ENCODE data around the gene SMU1. TPM values are rescaled to one million over a fixed set of nuclear protein-coding genes. Genes with fewer than 3 reads are reported as not detected.

The SMU1 gene
- total RNA-seq, 4 donors from 2014 or later: 17.8 to 22.6 (median 19.6) TPM

DNA sequence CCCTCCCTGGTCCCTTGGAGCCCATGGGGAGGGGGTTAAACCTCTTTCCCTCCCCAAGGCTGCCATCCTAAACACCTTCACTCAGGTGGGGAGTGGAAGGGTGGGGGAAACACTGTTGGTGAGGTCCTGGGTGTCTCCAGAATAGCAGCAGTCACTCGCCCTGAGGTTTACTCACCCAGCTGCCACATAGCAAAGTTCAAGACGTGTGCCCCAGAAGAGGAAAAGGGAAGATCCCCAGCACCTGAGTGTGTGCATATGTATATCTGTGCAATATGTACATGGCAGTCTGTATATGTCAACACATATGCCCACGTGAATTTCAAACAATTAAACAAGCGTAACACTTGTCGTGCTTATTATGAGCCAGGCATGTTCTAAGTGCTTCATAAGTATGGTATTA lies 31.3 kb upstream of the SMU1 start:
- intact Hi-C loops (cut with DNase I): no loop called here
- no peaks in the 10 kb centered on the region for H3K27me3 ChIP-seq
- H3K4me1 ChIP-seq: peaks cover 13 to 23% (median 21%) of the 10 kb centered on the region in 4 donors
- H3K27ac ChIP-seq (replicated peaks in 1 of 4): peak overlapping the region; percentile 62 to 67 (median 66)
- peaks cover 14 to 39% (median 22%) of the 10 kb centered on the region in 4 donors for H3K36me3 ChIP-seq
- no peak for DNase-seq (ENCODE audit: extremely low spot score)
- no peak overlapping the region for H3K4me3 ChIP-seq
- no peaks in the 10 kb centered on the region for H3K9me3 ChIP-seq
- TF ChIP-seq POLR2A (IDR thresholded peaks at IDR 0.05; ENCODE audit: low read depth): no peak
- TF ChIP-seq, protein P1, sequence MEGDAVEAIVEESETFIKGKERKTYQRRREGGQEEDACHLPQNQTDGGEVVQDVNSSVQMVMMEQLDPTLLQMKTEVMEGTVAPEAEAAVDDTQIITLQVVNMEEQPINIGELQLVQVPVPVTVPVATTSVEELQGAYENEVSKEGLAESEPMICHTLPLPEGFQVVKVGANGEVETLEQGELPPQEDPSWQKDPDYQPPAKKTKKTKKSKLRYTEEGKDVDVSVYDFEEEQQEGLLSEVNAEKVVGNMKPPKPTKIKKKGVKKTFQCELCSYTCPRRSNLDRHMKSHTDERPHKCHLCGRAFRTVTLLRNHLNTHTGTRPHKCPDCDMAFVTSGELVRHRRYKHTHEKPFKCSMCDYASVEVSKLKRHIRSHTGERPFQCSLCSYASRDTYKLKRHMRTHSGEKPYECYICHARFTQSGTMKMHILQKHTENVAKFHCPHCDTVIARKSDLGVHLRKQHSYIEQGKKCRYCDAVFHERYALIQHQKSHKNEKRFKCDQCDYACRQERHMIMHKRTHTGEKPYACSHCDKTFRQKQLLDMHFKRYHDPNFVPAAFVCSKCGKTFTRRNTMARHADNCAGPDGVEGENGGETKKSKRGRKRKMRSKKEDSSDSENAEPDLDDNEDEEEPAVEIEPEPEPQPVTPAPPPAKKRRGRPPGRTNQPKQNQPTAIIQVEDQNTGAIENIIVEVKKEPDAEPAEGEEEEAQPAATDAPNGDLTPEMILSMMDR (IDR thresholded peaks at IDR 0.05): no peak
- no peak for TF ChIP-seq POLR2AphosphoS5 (IDR thresholded peaks at IDR 0.05)
- no peak for TF ChIP-seq EP300 (IDR thresholded peaks at IDR 0.05)
- WGBS: 69% methylated on average over 5 of the region's 5 CpGs

DNA sequence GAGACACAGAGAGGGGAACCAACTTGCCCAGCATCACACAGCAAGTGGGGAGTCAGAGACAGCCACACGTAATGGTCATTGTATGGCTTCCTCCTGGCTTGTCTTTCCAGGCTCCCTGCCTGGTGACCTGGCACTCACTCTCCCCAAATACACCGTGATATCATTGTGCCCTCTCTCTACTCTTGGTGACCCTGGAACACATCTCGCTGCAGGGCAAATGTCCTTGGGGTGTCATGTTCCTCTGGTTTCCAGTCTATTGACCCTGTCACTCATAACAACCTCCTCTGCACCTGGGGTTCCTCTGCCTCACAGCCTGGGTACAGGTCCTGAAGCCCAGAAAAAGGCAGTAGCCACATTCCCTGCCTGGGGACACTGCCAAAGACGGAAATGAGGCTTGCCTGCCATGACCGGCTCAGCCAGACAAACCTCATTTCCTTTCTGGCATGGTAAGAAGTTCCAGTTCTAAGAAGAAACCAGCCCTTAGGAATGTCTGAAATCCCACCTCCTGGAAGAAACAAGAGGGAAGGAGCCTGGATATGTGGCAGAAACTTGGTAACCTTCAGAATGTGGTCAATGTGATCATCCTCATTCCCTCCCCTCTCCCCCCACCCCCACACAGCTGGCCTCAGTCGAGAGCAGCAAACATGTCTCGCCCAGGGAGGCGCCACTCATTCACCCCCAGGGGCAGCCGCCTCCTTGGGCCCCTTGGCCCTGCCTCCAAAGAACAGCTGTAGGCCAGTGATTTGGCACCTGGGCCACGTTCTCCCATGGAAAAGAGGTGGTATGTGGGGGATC lies 30.6 kb upstream of the SMU1 start:
- peak overlapping the region; percentile 62 to 67 (median 66) for H3K27ac ChIP-seq (replicated peaks in 1 of 4)
- H3K36me3 ChIP-seq: peaks cover 7 to 32% (median 15%) of the 10 kb centered on the region in 4 donors
- no peaks in the 10 kb centered on the region for H3K9me3 ChIP-seq
- TF ChIP-seq POLR2AphosphoS5 (IDR thresholded peaks at IDR 0.05) (peak in 1 of 2 donors; percentile 20), POLR2A (IDR thresholded peaks at IDR 0.05; ENCODE audit: low read depth) (no peak)
- 31% methylated on average over 7 of the region's 10 CpGs for WGBS
- DNase-seq (ENCODE audit: extremely low spot score): no peak
- H3K4me1 ChIP-seq: peaks cover 13 to 23% (median 21%) of the 10 kb centered on the region in 4 donors
- intact Hi-C loops (cut with DNase I): no loop called here
- no peaks in the 10 kb centered on the region for H3K27me3 ChIP-seq
- H3K4me3 ChIP-seq: no peak overlapping the region

DNA sequence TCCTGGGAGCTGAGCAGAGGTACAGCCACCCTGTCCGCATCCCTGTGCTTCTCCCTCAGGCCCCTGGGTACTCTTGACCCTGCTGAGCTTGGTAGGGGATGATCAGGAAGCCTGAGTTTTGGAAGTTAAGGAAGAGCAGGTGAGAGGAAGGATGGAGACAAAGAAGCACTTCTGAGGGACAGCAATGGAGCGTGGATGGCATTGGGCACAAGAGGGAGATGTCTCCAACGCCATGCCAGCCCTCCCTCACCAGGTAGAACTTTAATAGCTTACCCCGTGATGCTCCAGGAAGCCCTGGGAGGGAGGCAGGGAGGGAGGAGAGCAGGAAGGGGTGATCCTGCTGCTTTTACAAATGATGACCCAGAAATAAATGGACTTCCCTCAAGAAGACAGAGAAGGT lies 29.9 kb upstream of the SMU1 start:
- intact Hi-C loops (cut with DNase I): no loop called here
- peaks cover under 1 to 25% (median 8%) of the 10 kb centered on the region in 4 donors for H3K36me3 ChIP-seq
- H3K27ac ChIP-seq (replicated peaks in 1 of 4): peak overlapping the region; percentile 62 to 67 (median 66)
- 68% methylated on average over 4 of the region's 4 CpGs for WGBS
- TF ChIP-seq POLR2AphosphoS5 (IDR thresholded peaks at IDR 0.05): no peak
- TF ChIP-seq EP300 (IDR thresholded peaks at IDR 0.05): no peak
- TF ChIP-seq POLR2A (IDR thresholded peaks at IDR 0.05; ENCODE audit: low read depth): no peak
- TF ChIP-seq, protein P1 (IDR thresholded peaks at IDR 0.05): no peak
- no peak for DNase-seq (ENCODE audit: extremely low spot score)
- H3K4me3 ChIP-seq: no peak overlapping the region
- peaks cover 13 to 27% (median 21%) of the 10 kb centered on the region in 4 donors for H3K4me1 ChIP-seq
- H3K9me3 ChIP-seq: no peaks in the 10 kb centered on the region
- H3K27me3 ChIP-seq: no peaks in the 10 kb centered on the region

DNA sequence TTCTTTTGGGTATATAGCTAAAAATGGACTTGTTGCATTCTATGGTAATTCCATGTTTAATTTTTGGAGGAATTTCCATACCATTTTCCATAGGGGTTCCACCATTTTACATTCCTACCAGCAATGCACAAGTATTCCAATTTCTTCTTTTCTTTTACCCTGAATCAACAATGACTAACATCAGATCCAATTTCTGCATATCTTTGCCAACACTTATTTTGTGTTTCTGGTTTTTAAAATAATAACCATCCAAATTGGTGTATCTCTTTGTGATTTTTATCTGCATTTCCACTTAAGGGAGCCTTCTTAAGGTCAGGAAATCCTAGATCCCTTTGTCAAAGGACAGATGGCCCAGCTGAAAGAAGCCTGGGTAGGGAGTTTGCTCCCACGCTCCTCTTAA lies 29.5 kb upstream of the SMU1 start:
- Histone ChIP-seq H3K27me3 (no peaks in the 10 kb centered on the region), H3K4me1 (peaks cover 13 to 30% (median 21%) of the 10 kb centered on the region in 4 donors), H3K36me3 (peaks cover 0 to 21% (median 5%) of the 10 kb centered on the region in 4 donors), H3K27ac (replicated peaks in 1 of 4) (peak overlapping the region in 2 of 4 donors; percentile 64 to 67), H3K4me3 (no peak overlapping the region), H3K9me3 (no peaks in the 10 kb centered on the region)
- TF ChIP-seq, protein P1 (IDR thresholded peaks at IDR 0.05): no peak
- TF ChIP-seq POLR2A (IDR thresholded peaks at IDR 0.05; ENCODE audit: low read depth) (no peak), POLR2AphosphoS5 (IDR thresholded peaks at IDR 0.05) (no peak), EP300 (IDR thresholded peaks at IDR 0.05) (no peak)
- no peak for DNase-seq (ENCODE audit: extremely low spot score)
- intact Hi-C loops (cut with DNase I): no loop called here
- 93% methylated on average over 1 of the region's 1 CpG for WGBS

DNA sequence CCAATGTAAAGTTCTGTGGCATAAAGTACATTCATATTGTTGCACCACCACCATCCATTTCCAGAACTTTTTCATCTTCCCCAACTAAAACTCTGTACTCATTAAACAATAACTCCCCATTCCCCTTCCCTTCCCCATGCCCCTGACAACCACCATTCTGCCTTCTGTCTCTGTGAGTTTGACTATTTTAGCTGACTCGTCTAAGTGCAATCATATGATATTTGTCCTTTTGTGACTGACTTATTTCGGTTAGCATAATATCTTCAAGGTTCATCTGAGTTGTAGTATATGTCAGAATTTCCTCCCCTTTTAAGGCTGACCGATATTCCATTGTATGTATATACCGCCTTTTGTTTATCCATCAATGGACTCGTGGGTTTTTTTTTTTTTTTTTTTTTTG lies 29.0 kb upstream of the SMU1 start:
- TF ChIP-seq POLR2AphosphoS5 (IDR thresholded peaks at IDR 0.05) (no peak), EP300 (IDR thresholded peaks at IDR 0.05) (no peak), POLR2A (IDR thresholded peaks at IDR 0.05; ENCODE audit: low read depth) (no peak)
- TF ChIP-seq, protein P1 (IDR thresholded peaks at IDR 0.05): no peak
- intact Hi-C loops (cut with DNase I): no loop called here
- DNase-seq (ENCODE audit: extremely low spot score): no peak
- WGBS: 64% methylated on average over 5 of the region's 5 CpGs
- H3K4me1 ChIP-seq: peaks cover 13 to 30% (median 21%) of the 10 kb centered on the region in 4 donors
- no peak overlapping the region for H3K27ac ChIP-seq (replicated peaks in 1 of 4)
- no peak overlapping the region for H3K4me3 ChIP-seq
- H3K27me3 ChIP-seq: no peaks in the 10 kb centered on the region
- H3K9me3 ChIP-seq: no peaks in the 10 kb centered on the region
- H3K36me3 ChIP-seq: peaks cover 0 to 16% (median 3%) of the 10 kb centered on the region in 4 donors

All from esophagus muscularis mucosa (tissue), 4 donors.